HG03457 (cell line): Measurements from ENCODE around the gene FCHO2.
A peak's percentile ranks its signal among the peaks of the same experiment; 100 is the strongest.
"Not testable (repeated sequence)": the region's sequence is repeated elsewhere in the genome, so short reads cannot be mapped to it uniquely, and the experiment has no call there.

ENCODE experiments used
- ATAC-seq: cut with Tn5 transposase; IDR thresholded peaks from one replicate; pipeline ENCODE4 v1.9.1; 2021; ENCODE audit warnings: moderate number of reproducible peaks; ENCODE audit not compliant: unreplicated experiment

FCHO2 gene, protein sequence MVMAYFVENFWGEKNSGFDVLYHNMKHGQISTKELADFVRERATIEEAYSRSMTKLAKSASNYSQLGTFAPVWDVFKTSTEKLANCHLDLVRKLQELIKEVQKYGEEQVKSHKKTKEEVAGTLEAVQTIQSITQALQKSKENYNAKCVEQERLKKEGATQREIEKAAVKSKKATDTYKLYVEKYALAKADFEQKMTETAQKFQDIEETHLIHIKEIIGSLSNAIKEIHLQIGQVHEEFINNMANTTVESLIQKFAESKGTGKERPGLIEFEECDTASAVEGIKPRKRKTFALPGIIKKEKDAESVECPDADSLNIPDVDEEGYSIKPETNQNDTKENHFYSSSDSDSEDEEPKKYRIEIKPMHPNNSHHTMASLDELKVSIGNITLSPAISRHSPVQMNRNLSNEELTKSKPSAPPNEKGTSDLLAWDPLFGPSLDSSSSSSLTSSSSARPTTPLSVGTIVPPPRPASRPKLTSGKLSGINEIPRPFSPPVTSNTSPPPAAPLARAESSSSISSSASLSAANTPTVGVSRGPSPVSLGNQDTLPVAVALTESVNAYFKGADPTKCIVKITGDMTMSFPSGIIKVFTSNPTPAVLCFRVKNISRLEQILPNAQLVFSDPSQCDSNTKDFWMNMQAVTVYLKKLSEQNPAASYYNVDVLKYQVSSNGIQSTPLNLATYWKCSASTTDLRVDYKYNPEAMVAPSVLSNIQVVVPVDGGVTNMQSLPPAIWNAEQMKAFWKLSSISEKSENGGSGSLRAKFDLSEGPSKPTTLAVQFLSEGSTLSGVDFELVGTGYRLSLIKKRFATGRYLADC

DNA sequence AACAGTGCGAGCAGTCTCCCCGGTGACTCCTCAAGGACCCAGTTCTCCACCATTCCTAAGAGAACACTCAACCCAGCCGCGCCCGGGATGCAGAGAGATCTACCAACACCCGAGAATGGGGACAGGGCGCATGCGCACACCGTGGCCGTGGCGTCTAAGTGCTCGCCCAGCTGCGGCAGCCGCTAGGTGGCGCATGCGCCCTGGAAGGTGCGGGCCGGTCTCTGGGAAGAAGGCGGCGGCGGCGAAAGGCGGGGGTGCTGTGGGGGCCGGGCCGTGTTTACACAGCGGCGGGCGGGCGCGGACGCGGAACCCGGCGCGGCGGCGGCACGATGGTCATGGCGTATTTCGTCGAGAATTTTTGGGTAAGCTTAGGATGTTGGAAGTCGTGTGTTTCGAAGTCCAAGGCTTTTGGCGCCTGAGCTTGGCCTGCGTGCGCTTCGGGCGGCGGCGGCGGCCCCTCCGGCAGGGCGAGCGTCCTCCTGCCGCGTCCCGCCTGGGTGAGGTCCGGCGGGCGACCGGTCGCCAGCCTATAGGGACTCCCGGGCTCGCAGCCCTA is at the start of gene FCHO2:
TSS of gene FCHO2 (plus strand) at position 274 of the 556 bp plus-strand sequence. CDS start at position 330, 56 bp downstream.
- peak; percentile 89 for ATAC-seq

DNA sequence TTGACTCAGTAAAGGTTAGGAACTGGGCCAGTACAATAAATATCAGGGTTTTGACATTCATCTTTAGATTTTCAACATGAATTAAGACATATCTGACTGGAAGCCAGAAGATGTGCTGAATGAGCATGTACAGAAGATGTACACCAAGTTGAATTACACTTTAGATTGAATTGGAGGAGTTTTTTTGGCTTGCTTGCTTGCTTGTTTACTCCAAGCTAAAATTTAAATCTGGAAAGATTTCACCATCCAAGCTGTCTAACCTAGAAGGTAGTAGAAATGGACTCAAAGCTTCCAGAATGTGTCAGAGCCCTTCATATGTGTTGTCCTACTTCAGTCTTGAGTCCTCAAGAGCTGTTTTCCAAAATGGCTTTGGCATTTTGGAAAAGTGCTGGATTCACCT is 49.0 kb upstream of the FCHO2 start:
- ATAC-seq, result no peak

DNA sequence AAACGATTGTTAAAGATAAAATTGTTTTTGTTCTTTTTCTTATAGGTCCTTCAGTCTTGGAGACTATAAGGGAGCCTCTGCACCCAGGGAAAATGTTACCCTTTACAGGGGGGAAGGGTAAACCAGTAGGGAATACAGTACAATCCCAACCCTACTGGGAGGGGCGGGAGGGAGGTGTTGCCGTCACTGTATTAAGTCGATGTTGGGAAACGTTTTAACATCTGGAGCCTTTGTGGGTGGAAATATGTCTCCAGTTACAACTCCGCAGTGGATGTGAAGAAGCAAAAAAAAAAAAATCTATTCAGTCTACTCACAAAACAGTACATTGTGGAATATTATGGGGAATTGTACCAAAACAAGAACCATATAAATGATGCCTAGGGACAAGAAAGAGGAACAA is 47.2 kb upstream of the FCHO2 start:
- no peak for ATAC-seq

DNA sequence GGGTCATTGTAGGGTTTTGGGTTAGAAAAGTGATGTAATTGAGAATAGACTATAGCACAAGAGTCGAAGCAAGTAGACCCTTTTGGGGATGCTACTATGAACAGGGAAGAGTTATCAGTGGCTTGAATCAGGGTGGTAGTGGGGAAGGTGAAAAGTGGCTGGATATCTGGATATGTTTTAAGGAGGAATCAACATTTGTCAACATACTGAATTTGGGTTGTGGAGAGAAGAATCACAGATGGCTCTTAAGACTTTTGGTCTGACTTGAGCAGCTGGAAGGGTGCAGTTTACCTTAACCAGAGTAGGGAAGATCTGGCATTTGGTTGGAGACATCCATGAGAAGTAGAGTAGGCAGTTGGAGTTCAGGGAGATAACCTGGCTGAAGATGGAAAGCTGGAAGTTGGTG is 38.5 kb upstream of the FCHO2 start:
- ATAC-seq, result no peak

DNA sequence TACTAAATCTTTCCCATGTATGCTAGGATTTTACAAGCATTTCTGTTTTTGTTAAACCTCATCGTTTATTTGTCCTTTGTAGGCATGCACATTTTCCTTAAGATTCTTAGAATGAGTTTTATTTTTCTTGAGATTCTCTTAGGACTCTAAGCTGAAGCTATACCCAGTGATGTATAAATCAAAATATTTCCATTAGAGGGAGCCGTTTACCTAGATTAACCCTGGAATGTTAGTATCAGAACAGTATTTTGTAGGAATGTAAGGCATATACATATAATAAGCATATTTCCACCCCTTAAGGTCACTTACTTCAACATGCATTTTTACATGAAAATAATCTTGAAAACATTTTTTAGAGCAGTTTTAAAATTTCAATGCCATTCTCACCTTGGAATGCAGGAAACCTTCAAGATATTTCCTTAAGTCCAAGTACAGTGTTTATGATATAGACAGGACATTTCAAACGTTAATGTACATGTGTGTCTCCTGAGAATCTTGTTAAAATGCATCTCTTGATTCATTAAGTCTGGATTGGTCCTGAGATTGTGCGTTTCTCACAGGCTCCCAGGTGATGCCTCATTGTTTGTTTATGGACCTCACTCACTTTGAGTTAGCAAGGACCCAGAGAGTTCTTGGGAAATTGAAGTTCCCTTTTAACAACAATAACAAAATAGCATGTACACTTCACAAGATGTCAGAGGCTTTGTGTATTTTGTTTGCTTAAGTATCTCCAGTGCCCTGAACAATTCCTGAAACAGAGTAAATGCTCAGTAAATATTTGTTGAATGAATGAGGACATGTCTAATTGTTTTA is 34.9 kb upstream of the FCHO2 start:
- ATAC-seq, result no peak

DNA sequence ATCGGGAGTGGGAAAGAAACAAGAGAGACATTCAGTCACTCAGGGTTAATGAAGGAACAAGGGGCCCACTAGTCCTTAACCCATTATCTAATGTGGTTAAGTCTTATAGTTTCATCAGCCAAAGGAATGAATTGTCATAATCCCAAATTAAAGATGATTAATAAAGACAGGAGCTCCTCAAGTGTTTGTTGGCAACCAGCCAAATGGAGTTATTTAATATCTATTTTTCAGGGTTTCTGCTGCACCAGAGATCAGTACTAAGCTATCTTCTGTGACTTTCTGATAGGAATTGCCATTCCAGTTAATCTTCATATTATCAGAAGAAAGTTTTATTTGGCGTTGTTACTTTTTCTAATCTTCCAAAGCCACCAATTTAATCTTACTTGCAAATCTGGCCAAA is 34.0 kb upstream of the FCHO2 start:
- no peak for ATAC-seq

DNA sequence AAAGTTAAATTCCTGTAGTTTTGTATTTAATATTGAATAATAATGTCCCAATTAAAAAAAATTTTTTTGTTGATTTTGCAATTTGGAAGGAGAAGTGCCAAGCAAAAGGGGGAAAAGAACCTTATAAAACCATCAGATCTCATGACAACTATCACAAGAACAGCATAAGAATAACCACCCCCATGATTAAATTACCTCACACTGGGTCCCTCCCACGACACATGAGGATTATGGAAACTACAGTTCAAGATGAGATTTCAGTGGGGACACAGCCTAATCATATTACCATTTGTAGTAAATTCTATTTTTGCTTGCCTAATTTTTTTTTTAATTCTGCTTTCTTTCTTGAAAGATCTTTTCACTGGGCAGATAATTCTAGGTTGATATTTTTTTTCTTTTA is 33.4 kb upstream of the FCHO2 start:
- no peak for ATAC-seq

DNA sequence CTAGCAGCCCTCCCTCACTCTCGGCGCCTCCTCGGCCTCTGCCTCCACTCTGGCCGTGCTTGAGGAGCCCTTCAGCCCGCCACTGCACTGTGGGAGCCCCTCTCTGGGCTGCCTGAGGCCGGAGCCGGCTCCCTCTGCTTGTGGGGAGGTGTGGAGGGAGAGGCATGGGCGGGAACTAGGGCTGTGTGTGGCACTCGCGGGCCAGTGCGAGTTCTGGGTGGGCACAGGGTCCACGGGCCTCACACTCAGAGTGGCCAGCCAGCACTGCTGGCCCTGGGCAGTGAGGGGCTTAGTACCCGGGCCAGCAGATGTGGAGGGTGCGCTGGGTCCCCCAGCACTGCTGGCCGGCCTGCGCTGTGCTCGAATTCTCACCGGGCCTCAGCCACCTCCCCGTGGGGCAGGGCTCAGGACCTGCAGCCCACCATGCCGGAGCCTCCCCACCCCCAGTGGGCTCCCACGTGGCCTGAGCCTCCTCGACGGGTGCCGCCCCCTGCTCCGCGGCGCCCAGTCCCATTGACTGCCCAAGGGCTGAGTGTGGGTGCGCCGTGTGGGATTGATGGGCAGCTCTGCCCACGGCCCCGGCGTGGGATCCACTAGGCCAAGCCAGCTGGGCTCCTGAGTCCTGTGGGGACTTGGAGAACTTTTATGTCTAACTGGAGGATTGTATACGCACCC is 30.4 kb upstream of the FCHO2 start:
- no peak for ATAC-seq

DNA sequence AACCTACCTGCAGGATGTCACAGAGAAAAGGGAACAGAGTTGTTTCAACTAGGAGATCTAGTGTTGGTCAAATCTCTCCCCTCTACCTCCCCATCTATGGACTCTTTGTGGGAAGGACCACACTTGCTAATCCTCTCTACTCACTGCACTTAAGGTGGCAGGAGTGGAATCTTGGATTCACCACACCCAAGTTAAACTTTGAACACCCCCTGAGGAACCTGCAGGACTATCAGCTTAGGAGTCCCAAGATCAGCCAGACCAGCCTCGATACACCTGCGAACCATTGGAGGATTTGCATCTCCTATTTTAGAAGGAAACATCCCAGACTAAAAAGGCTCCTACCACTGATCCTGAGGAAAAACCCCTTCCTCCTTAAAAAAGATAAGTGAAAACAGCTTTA is 23.2 kb upstream of the FCHO2 start:
- not testable (repeated sequence) for ATAC-seq

DNA sequence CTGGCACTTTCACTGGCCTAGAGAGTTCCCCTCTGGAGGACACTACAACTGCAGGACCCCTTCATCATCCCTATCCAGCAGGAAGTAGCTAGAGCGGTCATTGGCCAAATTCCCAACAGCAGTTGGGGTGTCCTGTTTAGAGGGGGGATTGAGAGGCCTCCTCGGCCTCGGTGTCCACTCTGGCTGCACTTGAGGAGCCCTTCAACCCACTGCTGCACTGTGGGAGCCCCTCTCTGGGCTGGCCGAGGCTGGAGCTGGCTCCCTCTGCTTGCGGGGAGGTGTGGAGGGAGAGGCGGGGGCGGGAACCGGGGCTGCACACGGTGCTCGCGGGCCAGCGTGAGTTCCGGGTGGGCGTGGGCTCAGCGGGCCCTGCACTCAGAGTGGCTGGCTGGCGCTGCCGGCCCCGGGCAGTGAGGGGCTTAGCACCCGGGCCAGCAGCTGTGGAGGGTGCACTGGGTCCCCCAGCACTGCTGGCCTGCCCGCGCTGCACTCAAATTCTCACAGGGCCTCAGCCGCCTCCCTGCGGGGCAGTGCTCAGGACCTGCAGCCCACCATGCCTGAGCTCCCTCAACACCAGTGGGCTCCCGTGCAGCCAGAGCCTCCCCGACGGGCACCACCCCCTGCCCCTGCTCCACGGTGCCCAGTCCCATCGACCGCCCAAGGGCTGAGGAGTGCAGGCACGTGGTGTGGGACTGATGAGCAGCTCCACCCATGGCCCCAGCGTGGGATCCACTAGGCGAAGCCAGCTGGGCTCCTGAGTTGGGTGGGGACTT is 20.7 kb upstream of the FCHO2 start:
- ATAC-seq, result not testable (repeated sequence)

DNA sequence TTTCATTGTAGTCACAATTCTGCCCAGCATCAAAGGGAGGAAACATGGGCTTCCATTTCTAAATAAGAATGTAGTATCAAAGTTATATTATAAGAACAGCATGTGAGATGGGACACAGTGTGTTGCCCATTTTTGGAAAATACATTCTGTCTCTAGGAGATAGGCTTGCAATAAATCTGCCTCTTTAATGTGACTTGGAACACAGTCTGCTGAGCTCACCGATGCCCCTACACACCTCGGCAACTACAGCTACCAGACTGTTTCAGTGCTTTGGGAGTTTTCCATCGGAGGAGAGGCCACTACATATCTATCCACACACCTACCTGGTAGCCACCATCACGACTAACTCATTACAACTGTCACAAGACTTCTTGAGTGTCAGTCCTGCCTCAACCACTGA is 18.9 kb upstream of the FCHO2 start:
- no peak for ATAC-seq

DNA sequence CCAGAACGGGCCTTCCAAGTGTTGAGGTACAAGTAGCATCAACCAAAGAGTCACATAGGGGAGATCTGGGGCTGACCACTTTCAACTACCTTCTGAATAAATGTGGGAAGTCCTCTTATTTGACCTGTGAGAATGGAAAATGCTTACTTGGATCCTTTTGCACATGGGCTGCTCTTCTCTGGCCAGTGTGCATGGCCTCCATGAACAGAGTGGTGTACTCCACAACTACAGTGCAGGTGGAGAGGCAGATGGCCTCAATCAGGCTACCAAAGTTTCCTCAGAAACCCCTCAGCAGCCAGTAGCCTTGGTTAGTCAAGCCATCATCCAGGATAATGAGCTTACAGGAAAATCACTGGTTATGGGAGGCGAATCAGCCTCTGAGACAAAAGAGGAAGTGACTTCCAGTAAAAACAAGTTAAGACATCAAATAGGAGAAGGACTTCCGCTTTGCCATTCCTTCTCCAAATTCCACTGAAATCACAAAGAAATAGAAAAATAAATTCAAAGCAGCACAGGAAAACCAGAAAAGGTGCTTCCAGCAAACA is 18.3 kb upstream of the FCHO2 start:
- no peak for ATAC-seq

DNA sequence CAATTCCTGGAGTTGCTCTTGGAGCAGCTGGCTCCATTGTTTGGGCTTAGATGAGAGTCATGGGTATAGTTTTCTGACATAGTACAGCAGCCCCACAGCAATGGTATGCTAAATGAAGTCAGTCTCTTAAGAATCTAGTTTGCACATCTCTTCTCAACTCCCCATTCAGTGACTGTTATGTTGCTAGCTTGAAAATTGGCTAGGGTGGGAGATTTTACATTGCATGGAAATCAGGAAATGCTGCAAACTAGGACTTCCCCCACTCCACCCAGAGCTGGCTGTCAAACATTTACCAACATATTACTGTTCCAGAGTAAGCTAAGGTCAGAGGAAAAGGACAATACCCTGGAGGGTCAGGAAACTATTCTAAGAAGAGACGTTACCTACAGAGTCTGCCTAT is 17.6 kb upstream of the FCHO2 start:
- no peak for ATAC-seq

DNA sequence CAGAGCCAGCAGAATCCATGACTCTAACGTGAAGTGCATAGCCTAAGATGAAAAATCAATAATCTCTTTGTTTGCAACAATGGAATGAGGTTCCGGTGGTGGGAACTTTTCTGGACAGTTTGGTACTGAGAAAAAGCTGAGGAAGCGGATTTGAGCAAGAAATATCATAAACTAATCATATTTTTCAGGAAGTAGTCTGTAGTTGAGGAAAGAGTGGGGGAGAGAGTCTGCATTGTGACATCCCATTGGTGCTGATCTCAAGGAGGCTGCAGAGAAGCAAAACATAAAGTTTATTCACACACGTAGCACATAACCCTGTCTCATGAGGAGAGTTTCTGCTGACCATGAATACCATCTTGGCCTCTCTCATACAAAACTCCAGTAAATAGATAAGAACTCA is 15.8 kb upstream of the FCHO2 start:
- ATAC-seq, result no peak

DNA sequence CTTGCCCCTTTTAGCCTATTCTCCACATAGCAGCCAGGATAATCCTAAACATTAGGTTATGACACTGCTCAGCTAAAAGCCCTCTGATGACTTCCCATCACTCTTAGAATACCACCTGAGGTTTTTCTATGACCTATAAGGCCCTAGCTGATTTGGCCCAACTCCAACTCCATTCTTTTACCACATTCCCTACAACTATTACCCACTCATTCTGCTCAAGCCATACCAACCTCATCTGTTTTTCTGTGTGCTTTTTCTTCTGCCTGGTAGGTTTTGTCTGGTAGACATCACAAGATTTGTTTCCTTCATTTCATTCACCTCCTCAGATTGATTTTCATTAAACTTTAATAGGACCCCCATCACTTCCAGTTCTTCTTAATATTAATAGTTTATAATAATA is 12.5 kb upstream of the FCHO2 start:
- no peak for ATAC-seq

DNA sequence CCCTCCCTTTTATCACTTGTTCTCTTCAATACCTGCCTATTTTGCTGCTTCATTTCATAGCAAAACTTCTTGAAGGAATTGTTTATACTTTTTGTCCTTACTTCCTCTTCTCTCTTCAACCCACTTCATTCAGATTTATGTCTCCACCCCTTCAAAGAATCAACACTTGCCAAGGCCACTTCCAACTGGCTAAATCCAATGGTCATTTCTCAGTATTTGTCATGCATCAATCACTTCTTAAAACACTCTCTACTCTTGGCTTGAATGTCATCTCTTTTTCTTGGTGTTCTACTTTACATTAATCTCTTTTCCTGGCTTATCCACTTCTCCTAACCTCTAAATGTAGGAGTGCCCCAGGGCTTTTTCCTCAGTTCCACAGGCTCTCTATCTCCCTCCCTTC is 8.3 kb upstream of the FCHO2 start:
- no peak for ATAC-seq

DNA sequence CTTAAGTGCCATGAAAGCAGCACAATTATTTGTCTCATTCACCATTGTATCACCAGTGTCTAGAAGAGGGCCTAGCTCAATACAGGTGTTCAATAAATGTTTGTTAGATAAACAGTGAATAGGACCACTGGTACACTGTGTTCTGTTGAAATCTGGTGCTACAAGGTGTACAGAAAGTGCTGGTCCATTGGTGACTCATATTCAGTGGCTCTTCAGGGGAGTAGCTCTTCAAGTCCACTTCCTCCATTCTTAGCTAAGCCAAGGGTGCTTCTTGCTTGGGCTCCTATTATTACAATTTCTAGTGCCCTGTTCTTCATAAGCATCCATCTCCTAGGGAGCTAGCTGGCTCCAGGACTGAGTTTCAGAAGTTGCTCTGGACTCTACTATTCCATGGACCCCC is 6.4 kb upstream of the FCHO2 start:
- ATAC-seq, result no peak

DNA sequence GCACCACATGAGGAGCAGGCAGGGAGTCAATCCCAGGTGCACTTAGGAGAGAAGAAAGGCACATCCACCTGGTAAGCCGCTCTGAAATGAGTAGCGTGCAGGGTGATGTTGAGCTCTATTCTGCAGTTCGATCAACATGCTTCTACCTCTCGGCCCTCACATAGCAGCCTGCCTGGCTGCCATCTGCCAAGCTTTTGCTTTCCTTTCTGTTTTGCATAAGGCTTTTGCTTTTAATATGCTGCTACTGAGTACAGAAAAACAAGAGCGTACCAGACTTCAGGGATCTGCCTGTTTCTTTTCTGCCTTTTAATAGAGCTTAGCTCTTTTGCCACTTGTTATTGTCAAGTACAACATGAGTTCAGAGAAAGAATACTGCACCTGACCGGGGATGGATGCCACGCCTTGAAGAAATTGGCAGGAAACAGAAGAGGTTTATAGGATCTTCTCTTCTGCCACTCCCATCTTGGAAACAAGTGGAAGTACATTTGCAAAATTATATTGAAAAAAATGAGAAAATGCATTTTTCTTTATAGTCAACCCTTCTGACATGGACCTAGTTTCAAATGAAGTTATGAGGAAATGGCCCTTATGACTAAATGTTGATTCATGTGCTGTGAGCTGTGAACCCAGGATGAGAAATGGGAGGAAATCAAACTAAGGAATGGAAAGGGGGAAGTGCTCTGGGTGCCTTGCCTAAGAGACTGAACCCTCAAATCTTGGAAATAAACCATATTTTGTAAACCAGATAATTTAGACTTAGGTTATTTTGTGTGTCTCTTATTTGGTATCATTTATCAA is 4.0 kb upstream of the FCHO2 start:
- no peak for ATAC-seq

DNA sequence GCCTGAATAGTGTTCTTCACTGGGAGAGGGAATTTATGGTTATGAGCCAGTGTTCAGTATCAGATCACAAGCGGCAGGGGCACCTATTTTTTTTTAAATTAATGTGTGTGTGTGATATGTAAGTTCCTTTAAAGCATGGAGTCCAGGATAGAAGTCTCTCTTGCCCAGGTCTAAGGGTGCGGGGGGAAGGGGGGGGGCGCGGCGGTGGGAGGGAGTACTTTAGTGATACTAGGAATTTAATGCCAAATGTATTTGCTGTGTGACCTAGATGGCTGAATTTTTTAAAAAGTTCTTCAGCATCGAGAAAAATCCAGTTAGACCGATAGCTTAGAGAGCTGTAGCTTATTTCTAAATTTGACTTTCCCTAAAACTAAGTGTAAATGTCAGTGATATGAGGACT is 1.5 kb upstream of the FCHO2 start:
- no peak for ATAC-seq
